ENCODE measurements around the gene GDA. TPM values are rescaled to one million over a fixed set of nuclear protein-coding genes. Genes with fewer than 3 reads are reported as not detected.

Gene GDA
- total RNA-seq, 2 experiments from 2014 or later, result not detected

DNA sequence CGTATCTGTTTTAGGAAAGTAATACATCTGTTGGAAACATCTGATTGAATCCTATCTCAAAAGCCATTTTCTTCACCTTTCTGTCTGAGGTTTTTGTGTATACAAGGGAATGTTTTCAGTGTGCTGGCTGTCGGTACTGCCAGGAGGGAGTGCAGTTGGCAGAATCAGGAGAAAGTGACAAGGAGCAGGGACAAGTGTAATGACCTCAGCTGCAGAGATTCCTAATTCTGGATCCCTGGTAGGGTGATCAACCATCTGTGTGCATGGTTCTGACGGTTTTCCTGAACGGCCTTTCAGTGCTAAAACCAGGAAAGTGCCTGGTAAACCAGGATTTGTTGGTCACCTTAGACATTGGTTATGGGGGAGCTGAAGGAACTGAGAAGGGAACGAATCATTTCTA, 1.6 kb upstream of the GDA start:
- CTCF ChIA-PET, result no interaction called here
- POLR2A ChIA-PET, result no interaction called here

DNA sequence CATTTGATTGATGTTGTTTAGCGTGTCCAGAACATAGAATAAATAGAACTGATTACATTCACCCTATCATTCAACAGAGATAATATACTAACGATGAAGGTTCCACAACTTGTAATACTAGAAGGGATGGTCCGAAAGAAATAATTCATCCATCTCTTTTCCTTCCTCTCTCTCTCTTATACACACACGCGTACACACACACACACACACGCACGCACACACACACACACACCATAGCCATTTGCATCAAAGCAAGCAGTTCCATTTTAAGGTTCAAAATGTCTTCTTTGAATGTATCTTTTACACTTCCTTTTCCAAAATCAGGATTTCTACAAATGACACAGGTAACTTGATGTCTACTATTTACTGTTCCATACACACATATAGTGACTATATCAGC, 887 bp downstream of the GDA start:
- POLR2A ChIA-PET, result no interaction called here
- CTCF ChIA-PET, result no interaction called here

DNA sequence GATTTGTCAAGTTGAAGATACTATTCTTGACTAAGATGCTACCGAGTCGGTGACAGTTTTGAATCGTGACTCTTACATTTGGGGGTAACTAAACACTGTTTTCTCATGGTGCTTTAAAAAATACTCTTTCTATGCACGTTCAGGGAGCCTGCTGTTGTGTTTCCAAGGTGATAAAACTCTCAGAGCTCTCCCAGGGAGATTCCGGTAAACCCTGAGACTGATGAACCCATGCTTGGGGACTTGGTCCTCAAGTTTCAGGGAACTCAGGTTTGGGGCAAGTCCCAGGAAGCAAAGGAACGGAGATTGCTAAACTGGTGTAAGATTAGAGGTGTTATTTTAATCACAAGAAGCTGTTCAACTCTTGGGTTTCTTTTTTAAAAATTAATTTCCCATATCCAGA, 1.4 kb downstream of the GDA start:
- ChIA-PET CTCF (no interaction called here), POLR2A (no interaction called here)

DNA sequence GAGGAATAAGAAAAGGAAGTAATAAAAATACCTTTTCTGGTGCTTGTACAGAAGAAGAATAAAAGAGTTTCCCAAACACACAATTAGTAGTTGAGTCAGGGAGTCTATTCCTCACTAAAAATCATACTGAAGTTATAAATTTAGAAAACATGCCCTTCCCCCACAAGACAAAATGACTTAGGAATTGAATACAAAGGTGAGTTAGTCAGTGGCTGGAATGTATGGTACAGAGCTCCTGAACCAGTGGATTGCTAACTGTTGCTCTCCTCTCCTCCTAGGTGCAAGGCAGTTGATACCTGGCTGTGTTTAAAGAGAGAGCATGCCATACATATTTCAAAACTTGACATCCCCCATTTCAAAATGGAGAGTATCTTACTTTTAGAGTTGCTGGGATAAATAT, 1.9 kb downstream of the GDA start:
- ChIA-PET POLR2A (no interaction called here), CTCF (no interaction called here)

GRCh38 chr9:72154468-72155285, 5.4 kb downstream of the GDA start:
- CTCF ChIA-PET, result no interaction called here
- POLR2A ChIA-PET, result no interaction called here

DNA sequence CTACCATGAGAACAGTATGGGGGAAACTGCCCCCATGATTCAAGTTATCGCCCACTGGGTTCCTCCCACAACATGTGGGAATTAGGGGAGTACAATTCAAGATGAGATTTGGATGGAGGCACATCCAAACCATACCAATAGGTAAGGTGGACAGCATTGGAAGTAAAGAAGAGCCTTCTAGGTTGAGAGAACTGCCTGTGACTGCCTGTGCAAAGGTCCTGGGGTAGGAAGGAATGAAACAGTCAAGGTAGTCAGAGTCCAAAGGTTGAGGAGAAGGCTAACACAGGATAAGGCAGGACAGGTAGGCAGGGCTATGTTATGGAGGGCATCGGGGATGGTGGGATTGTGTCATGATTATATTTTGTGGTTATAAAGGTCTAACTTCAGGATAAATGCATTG, 6.1 kb downstream of the GDA start:
- CTCF ChIA-PET, result no interaction called here
- POLR2A ChIA-PET, result no interaction called here

DNA sequence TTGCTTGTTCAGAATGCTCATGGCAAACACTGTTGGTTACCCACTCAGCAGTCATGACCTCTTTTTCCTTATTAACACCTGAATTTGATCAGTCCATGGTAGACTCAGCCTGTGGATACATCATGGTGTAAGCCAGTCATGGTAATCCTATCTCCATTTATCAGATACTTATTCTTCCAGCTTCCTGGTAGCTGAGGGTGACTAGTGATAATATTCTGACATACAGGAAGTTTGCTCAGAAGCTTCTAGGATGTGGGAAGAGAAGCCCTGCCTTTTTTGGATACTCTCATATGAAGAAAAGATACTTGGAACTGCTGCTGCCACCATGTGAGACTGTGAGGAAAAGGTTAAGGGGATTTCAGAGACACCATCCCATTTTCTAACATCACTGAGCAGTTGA, 7.3 kb downstream of the GDA start:
- POLR2A ChIA-PET, result no interaction called here
- CTCF ChIA-PET, result no interaction called here

DNA sequence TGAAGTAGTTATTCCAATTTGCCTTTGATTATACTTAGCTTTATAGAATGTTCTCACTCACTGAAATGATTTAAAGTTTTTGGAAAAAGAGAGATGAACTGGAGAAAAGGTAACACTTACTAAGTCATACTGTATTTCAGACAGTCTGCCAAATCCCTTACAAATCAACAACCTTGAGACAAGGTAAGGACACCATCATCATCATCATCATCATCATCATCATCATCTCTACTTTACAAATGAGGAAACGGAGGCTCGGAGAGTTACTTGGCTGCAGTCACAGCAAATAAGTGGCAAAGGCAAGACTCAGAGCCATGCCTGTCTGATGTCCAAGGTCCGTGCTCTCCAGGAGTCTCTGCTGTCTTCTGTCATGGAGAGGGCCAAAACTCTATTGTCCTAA, 9.4 kb downstream of the GDA start:
- ChIA-PET POLR2A (no interaction called here), CTCF (no interaction called here)

- POLR2A ChIA-PET, result no interaction called here
- CTCF ChIA-PET, result no interaction called here
These were observed 11.3 kb downstream of the GDA start for GRCh38 chr9:72160446-72161123.

DNA sequence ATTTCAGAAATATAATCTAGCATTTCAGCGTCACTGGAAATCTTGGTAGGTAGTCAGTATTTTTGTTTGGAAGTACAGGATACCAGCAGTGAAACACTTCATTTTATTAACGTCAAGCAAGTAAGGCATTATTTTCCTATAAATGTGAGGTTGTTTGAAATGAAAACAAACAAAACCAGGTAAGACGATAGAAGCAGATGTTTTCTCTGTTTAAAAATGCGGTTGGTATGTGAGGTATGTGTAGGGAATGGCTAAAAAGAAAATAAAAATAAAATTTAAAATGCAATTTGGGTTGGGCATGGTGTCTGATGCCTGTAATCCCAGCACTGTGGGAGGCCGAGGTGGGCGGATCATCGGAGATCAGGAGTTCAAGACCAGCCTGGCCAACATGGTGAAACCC, 16.1 kb downstream of the GDA start:
- POLR2A ChIA-PET, result no interaction called here
- CTCF ChIA-PET, result interaction anchor here (1.2 kb wide), 1 partner anchor 126 kb away, joined by 4 read pairs; no protein-coding TSS in a partner anchor

DNA sequence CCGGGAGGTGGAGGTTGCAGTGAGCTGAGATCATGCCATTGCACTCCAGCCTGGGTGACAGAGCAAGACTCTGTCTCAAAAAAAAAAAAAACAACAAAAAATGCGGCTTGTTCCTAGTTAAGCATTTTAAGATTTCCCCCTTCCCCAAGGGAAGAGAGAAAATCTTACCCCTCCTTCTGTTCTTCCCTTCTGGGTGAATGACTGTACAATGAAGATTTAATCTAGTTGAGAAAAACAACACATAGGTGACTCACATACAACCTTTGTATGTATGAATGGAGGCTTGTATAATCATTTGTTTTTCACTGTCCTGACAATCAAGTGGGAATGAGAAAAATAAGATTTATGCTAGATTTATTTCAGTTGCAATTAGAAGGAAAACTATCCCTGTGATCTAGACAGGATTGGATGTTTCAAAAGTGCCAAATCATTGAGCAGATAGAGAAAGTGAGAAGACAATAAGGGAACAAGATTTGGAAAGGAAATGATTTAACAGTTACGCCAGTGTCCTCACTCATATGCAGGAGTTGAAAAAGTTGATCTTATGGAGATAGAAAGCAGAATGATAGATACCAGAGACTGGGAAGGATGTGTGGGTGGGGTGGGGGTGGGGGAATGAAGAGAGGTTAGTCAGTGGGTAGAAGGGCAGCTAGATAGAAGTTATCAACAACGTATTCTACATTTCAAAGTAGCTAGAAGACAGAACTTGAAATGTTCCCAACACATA, 16.7 kb downstream of the GDA start:
- ChIA-PET POLR2A (no interaction called here), CTCF (no interaction called here)

GRCh38 chr9:72168075-72168474, 18.8 kb downstream of the GDA start:
- CTCF ChIA-PET, result no interaction called here
- POLR2A ChIA-PET, result no interaction called here

GRCh38 chr9:72169178-72169577, 19.9 kb downstream of the GDA start:
- CTCF ChIA-PET, result no interaction called here

GRCh38 chr9:72173080-72173479, 23.8 kb downstream of the GDA start:
- CTCF ChIA-PET, result no interaction called here
- POLR2A ChIA-PET, result no interaction called here

More at GRCh38 chr9:72169178-72169577, 19.9 kb downstream of the GDA start:
- POLR2A ChIA-PET, result no interaction called here

DNA sequence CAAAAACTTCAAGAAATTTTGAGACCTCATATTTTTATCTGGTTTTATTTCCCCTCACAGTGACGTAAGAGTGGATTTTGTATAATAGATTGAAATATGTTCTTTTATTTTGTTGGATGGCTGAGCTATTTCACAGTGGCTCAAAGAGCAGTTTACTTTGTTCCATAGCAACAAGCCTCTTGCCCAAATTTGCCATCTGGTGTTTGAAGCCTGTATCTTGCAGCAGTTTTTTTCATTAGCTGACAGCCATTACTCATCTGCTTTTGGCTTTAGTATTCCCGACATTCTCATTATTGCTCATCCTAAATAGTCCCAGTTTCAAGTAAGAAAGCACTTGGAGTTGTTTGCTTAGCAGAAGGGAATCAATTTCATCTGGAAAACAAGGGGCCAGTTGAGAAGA, 36.3 kb downstream of the GDA start:
- CTCF ChIA-PET, result no interaction called here
- POLR2A ChIA-PET, result no interaction called here

GRCh38 chr9:72187121-72187695, 38.0 kb downstream of the GDA start:
- POLR2A ChIA-PET, result no interaction called here
- CTCF ChIA-PET, result no interaction called here

GRCh38 chr9:72188232-72188631, 39.0 kb downstream of the GDA start:
- POLR2A ChIA-PET, result no interaction called here

DNA sequence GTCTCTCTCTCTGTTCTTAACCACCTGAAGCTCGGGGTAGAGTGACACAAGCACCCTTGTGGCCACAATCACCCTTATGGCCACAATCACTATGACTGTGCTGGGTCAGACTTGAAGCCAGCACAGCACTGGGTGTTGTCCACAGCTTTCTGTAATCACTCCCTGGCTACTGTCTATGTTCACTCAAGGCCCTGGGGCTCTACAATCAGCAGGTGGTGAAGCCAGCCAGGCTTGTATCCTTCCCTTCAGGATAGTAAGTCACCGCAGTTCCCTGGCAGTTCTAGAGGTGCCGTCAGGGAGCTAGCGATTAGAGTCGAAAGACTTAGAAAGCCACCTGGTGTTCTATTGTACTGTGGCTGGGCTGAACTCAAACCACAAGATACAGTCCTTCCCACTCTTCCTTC, 44.2 kb downstream of the GDA start:
- POLR2A ChIA-PET, result no interaction called here
- CTCF ChIA-PET, result no interaction called here

More at GRCh38 chr9:72188232-72188631, 39.0 kb downstream of the GDA start:
- CTCF ChIA-PET, result no interaction called here

- POLR2A ChIA-PET, result no interaction called here
- CTCF ChIA-PET, result no interaction called here
These were observed 50.0 kb downstream of the GDA start for GRCh38 chr9:72199238-72199637.

- CTCF ChIA-PET, result no interaction called here
- POLR2A ChIA-PET, result no interaction called here
These were observed 51.2 kb downstream of the GDA start for GRCh38 chr9:72200452-72200851.

- CTCF ChIA-PET, result no interaction called here
These were observed 52.8 kb downstream of the GDA start for GRCh38 chr9:72202009-72202408.

More at GRCh38 chr9:72202009-72202408, 52.8 kb downstream of the GDA start:
- POLR2A ChIA-PET, result no interaction called here

Data from activated CD8-positive, alpha-beta memory T cell treated with anti-CD3 and anti-CD28 coated beads for 36 hours (primary cell).